ENCODE measurements around the gene DCAF4. TPM values are rescaled to one million over a fixed set of nuclear protein-coding genes. Genes with fewer than 3 reads are reported as not detected.

The DCAF4 gene
- polyA plus RNA-seq, 3 donors, result 16.6 to 20.8 (median 16.6) TPM

Other genes with a start within 250 kb of the DCAF4 start
- 1 to 10 TPM; 3.5 to 5.4 (median 3.6) TPM for gene DPF3, start 32.4 kb upstream of the DCAF4 start, polyA plus RNA-seq (ENCODE audit: insufficient read length in 3 of 3)
- gene ZFYVE1, start 100.6 kb downstream of the DCAF4 start, polyA plus RNA-seq (ENCODE audit: insufficient read length in 3 of 3), result 10 to 100 TPM; 18.6 to 23.4 (median 21.7) TPM
- gene RBM25, start 132.1 kb downstream of the DCAF4 start, polyA plus RNA-seq (ENCODE audit: insufficient read length in 3 of 3), result 100 to 1,000 TPM; 147 to 188 (median 182) TPM
- 10 to 100 TPM; 65.7 to 74.4 (median 65.8) TPM for gene PSEN1, start 210.0 kb downstream of the DCAF4 start, polyA plus RNA-seq (ENCODE audit: insufficient read length in 3 of 3)